Smooth muscle cell (in vitro differentiated cells): Measurements from ENCODE around the gene KRTAP5-1. TPM values are rescaled to one million over a fixed set of nuclear protein-coding genes. Genes with fewer than 3 reads are reported as not detected.
A peak's percentile ranks its signal among the peaks of the same experiment; 100 is the strongest.

ENCODE experiments used
- DNase-seq: peaks from one replicate; lab custom pipeline; 2025; ENCODE audit not compliant: unreplicated experiment; lab: John Stamatoyannopoulos, UW
- H2AFZ ChIP-seq: fragments of 200-600 bp; sonication (generic); 2 replicates; pipeline ENCODE4 v1.6.0; 2016; ENCODE audit warnings: antibody characterized with exemption, low read depth, mild to moderate bottlenecking
- H3F3A ChIP-seq: fragments of 200-600 bp; sonication (generic); 2 replicates; pipeline ENCODE4 v1.6.0; 2017; ENCODE audit warnings: antibody characterized with exemption, low read depth
- H3K27ac ChIP-seq: fragments of 200-600 bp; sonication (generic); 2 replicates; pipeline ENCODE4 v1.5.1; 2016; ENCODE audit warnings: low read depth, mild to moderate bottlenecking
- H3K27me3 ChIP-seq: fragments of 200-600 bp; sonication (generic); 2 replicates; pipeline ENCODE4 v1.6.1; 2016; ENCODE audit warnings: low read depth, mild to moderate bottlenecking
- H3K36me3 ChIP-seq: fragments of 200-600 bp; sonication (generic); 2 replicates; pipeline ENCODE4 v1.5.1; 2016; ENCODE audit warnings: low read depth
- H3K4me1 ChIP-seq: fragments of 200-600 bp; sonication (generic); 2 replicates; pipeline ENCODE4 v1.5.1; 2016; ENCODE audit warnings: low read depth
- H3K4me2 ChIP-seq: fragments of 200-600 bp; sonication (generic); 2 replicates; pipeline ENCODE4 v1.6.0; 2016; ENCODE audit warnings: mild to moderate bottlenecking
- H3K4me3 ChIP-seq: fragments of 200-600 bp; sonication (generic); 2 replicates; pipeline ENCODE4 v1.5.1; 2016; ENCODE audit warnings: mild to moderate bottlenecking
- H3K79me2 ChIP-seq: fragments of 200-600 bp; sonication (generic); 2 replicates; pipeline ENCODE4 v1.6.0; 2016; ENCODE audit warnings: low read depth, mild to moderate bottlenecking
- H3K9ac ChIP-seq: fragments of 200-600 bp; sonication (generic); 2 replicates; pipeline ENCODE4 v1.6.0; 2016; ENCODE audit warnings: low read depth
- H3K9me3 ChIP-seq: fragments of 200-600 bp; sonication (generic); replicated peaks from 2 replicates; pipeline ENCODE4 v1.5.1; 2016; ENCODE audit warnings: low read depth
- H4K20me1 ChIP-seq: fragments of 200-600 bp; sonication (generic); 2 replicates; pipeline ENCODE4 v1.6.0; 2016; ENCODE audit warnings: low read depth
- CTCF ChIP-seq: fragments of 200-600 bp; sonication (generic); IDR thresholded peaks from 2 replicates; pipeline ENCODE4 v1.5.1; 2017; ENCODE audit warnings: borderline replicate concordance, mild to moderate bottlenecking, antibody characterized with exemption; ENCODE audit not compliant: insufficient read depth, poor library complexity, severe bottlenecking
- WGBS: methylation state at CpG from one replicate; pipeline ENCODE4 v1.1.7; 2016; ENCODE audit warnings: low lambda C conversion rate; 5-methylcytosine and 5-hydroxymethylcytosine counted together
- polyA plus RNA-seq: library from polyadenylated mRNA; unstranded; fragments of >200 nt; fragmentation: Nextera tagmentation; extraction: Ambion mirVana; gene quantifications from 2 replicates; pipeline ENCODE4 v1.2.1, GENCODE V29; 2016
- total RNA-seq: library from RNA; depleted of rRNA; stranded (reverse); fragments of >200 nt; gene quantifications from 2 replicates; pipeline ENCODE4 v1.2.3, GENCODE V29; 2014

The KRTAP5-1 gene
- total and polyA plus RNA-seq, 2 experiments from 2014 or later = not detected

GRCh38 chr11:1536065-1536843 is 48.8 kb downstream of the KRTAP5-1 start:
- H3F3A ChIP-seq = no peaks in the 10 kb centered on the region
- H4K20me1 ChIP-seq = peaks cover 60% of the 10 kb centered on the region

GRCh38 chr11:1534682-1535081 is 50.4 kb downstream of the KRTAP5-1 start:
- Histone ChIP-seq H4K20me1 (peaks cover 75% of the 10 kb centered on the region), H3K27ac (no peak overlapping the region), H3K9ac (no peak overlapping the region), H3K4me3 (no peak overlapping the region), H3K9me3 (no peaks in the 10 kb centered on the region), H3K4me1 (no peaks in the 10 kb centered on the region), H3K4me2 (peak overlapping the region; percentile 15), H3K79me2 (peaks cover 48% of the 10 kb centered on the region), H3K36me3 (no peaks in the 10 kb centered on the region), H3K27me3 (peaks cover 16% of the 10 kb centered on the region), H2AFZ (no peak overlapping the region), H3F3A (no peaks in the 10 kb centered on the region)
- no peak for DNase-seq
- TF ChIP-seq CTCF = no peak
- 60% methylated on average over 14 of the region's 14 CpGs for WGBS

More at GRCh38 chr11:1536065-1536843, 48.8 kb downstream of the KRTAP5-1 start:
- Histone ChIP-seq H3K4me3 (no peak overlapping the region), H3K4me2 (no peak overlapping the region), H3K9me3 (no peaks in the 10 kb centered on the region), H3K79me2 (peaks cover 35% of the 10 kb centered on the region), H3K9ac (no peak overlapping the region), H3K36me3 (no peaks in the 10 kb centered on the region), H3K4me1 (no peaks in the 10 kb centered on the region), H3K27ac (no peak overlapping the region), H3K27me3 (peaks cover 27% of the 10 kb centered on the region), H2AFZ (no peak overlapping the region)
- 84% methylated on average over 16 of the region's 16 CpGs for WGBS
- no peak for DNase-seq
- TF ChIP-seq CTCF = no peak

Other genes with a start within 250 kb of the KRTAP5-1 start
- 0.27 and 5.2 TPM in 2 replicates for gene BRSK2, start 195.3 kb downstream of the KRTAP5-1 start, total RNA-seq
- gene BRSK2, start 195.3 kb downstream of the KRTAP5-1 start, polyA plus RNA-seq = 1.5 and 2.3 TPM in 2 replicates
- gene MOB2, start 98.5 kb downstream of the KRTAP5-1 start, total RNA-seq = 2.5 and 19.0 TPM in 2 replicates
- gene MOB2, start 98.5 kb downstream of the KRTAP5-1 start, polyA plus RNA-seq = 24.0 and 35.7 TPM in 2 replicates
- gene DUSP8, start 13.0 kb downstream of the KRTAP5-1 start, total RNA-seq = 2.2 and 6.3 TPM in 2 replicates
- gene DUSP8, start 13.0 kb downstream of the KRTAP5-1 start, polyA plus RNA-seq = 5.0 and 8.2 TPM in 2 replicates
- gene KRTAP5-2, start 13.0 kb upstream of the KRTAP5-1 start, total RNA-seq = not detected in 2 replicates
- 0.14 TPM in 1 of 2 replicates, not detected in the other for gene KRTAP5-2, start 13.0 kb upstream of the KRTAP5-1 start, polyA plus RNA-seq
- gene KRTAP5-3, start 23.2 kb upstream of the KRTAP5-1 start, total RNA-seq = not detected in 2 replicates
- gene KRTAP5-3, start 23.2 kb upstream of the KRTAP5-1 start, polyA plus RNA-seq = not detected in 2 replicates
- gene KRTAP5-4, start 36.9 kb upstream of the KRTAP5-1 start, total RNA-seq = not detected in 2 replicates
- gene KRTAP5-4, start 36.9 kb upstream of the KRTAP5-1 start, polyA plus RNA-seq = not detected in 2 replicates
- gene KRTAP5-5, start 44.5 kb upstream of the KRTAP5-1 start, total RNA-seq = not detected in 2 replicates
- gene KRTAP5-5, start 44.5 kb upstream of the KRTAP5-1 start, polyA plus RNA-seq = not detected in 2 replicates
- gene KRTAP5-6, start 111.9 kb upstream of the KRTAP5-1 start, total RNA-seq = not detected in 2 replicates
- not detected in 2 replicates for gene KRTAP5-6, start 111.9 kb upstream of the KRTAP5-1 start, polyA plus RNA-seq
- gene IFITM10, start 165.3 kb upstream of the KRTAP5-1 start, total RNA-seq = 0.49 and 2.5 TPM in 2 replicates
- gene IFITM10, start 165.3 kb upstream of the KRTAP5-1 start, polyA plus RNA-seq = 2.2 and 4.2 TPM in 2 replicates
- gene CTSD, start 178.6 kb upstream of the KRTAP5-1 start, total RNA-seq = 101 and 123 TPM in 2 replicates
- 301 and 310 TPM in 2 replicates for gene CTSD, start 178.6 kb upstream of the KRTAP5-1 start, polyA plus RNA-seq
- gene SYT8, start 249.7 kb upstream of the KRTAP5-1 start, total RNA-seq = 0.13 TPM in 1 of 2 replicates, not detected in the other
- 1.4 and 2.0 TPM in 2 replicates for gene SYT8, start 249.7 kb upstream of the KRTAP5-1 start, polyA plus RNA-seq